ENCODE results near the gene RAD51B. TPM values are rescaled to one million over a fixed set of nuclear protein-coding genes. Genes with fewer than 3 reads are reported as not detected.

RAD51B gene
- total RNA-seq, 1 experiment from 2014 or later, result 14.2 TPM

DNA sequence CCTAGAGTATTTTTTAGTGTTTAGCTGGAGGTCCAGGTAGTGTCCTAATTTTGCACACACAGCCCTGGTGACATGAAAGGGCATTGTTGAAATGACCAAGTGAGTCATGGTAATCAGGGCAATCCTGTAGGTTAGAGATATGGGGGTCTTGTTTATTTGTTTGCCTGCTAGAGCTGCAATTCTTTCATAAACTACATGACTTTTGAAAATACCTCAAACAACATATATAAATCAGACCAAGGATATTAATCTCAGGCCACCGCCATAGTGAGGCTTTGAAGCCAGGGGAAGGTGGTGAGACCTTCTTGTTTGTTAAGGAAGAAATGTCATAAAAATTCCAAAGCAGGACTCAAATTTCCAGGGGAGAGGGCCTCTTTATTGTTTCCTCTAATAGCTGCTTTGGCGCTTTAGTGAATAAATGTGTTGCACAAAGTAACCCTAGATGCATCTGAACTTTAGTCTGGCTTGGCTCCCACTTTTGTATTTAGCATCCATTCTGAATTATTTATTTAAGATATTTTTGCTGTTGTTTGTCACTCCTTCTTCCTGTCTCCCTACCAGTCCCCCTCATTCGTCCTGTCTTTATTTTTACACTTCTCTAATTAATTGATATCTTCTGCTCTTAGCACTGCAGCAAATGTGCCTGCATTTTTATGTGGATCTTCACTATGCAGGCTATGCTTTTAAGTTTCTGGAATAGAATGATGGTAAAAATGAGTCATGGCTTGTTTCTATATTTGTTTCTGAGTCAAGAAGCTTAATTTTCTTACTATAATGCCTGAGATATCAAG is 430.3 kb downstream of the RAD51B start:
- DNase-seq (ENCODE audit: low spot score) (no peak), ATAC-seq (no peak)
- Mint-ChIP-seq H3K27ac (peak overlapping the region; percentile 90), H3K9me3 (no peaks in the 10 kb centered on the region), H3K4me1 (peaks cover 92% of the 10 kb centered on the region), H3K27me3 (ENCODE audit: low read depth) (no peaks in the 10 kb centered on the region; the same call in 1 of the 2 replicates), H3K4me3 (no peak overlapping the region), H3K36me3 (no peaks in the 10 kb centered on the region)
- no peak for TF ChIP-seq CREM (CRISPR knock-in tag; IDR thresholded peaks at IDR 0.05)
- TF ChIP-seq NFE2L1 (CRISPR knock-in tag; IDR thresholded peaks at IDR 0.05), result no peak
- TF ChIP-seq, protein P1, sequence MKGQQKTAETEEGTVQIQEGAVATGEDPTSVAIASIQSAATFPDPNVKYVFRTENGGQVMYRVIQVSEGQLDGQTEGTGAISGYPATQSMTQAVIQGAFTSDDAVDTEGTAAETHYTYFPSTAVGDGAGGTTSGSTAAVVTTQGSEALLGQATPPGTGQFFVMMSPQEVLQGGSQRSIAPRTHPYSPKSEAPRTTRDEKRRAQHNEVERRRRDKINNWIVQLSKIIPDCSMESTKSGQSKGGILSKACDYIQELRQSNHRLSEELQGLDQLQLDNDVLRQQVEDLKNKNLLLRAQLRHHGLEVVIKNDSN (CRISPR knock-in tag; IDR thresholded peaks at IDR 0.05), result no peak
- TF ChIP-seq, protein P2, sequence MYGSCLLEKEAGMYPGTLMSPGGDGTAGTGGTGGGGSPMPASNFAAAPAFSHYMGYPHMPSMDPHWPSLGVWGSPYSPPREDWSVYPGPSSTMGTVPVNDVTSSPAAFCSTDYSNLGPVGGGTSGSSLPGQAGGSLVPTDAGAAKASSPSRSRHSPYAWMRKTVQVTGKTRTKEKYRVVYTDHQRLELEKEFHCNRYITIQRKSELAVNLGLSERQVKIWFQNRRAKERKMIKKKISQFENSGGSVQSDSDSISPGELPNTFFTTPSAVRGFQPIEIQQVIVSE (CRISPR knock-in tag; IDR thresholded peaks at IDR 0.05; ENCODE audit: borderline replicate concordance), result no peak
- no peak for TF ChIP-seq IRF2 (CRISPR knock-in tag; IDR thresholded peaks at IDR 0.05; ENCODE audit: borderline replicate concordance, low read depth)
- ChIA-PET POLR2A (no interaction called here), CTCF (interaction anchor here (0.7 to 4.9 kb wide), 18 partner anchors 10 to 594 kb away, joined by 3 to 34 read pairs (median 5); no protein-coding TSS in a partner anchor)

DNA sequence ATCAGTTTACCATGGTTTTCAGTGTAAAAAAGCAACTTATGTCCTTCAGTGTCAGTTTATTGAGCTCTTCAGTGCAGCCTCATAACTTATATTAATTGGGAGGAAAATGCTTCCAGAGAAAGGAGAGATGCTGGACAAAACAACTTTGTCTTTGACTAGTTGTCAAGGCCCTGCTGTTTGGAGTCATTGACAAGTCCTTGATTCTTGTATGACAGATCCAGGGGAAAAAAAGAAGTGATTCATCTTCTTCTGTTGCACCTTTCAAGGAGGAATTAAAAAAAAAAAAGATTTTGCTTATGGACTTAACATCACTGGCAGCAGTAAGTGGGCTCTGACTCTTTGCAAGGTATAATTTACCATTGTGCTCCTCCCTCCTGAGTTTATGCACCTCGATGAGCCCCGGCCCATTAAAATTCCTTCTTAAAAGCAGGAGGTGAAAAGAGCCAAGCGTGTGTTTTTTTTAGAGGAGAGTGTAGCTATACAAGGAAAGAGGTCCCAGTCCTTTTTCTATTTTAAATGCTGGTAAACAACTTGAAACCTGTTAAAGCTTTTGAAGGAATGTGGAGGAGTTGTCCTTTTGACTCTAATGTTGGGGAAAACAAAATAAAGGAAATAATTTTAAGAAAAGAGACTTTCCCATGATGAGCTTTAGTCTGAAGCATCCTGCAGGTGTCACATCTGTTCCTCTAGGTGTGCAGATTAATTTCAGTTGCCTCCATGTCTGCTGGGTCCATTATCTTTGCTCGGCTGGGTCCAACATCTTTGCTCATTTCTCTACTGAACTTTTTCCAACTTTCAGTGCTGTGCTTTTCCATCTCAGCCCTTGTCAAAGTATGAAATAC is 431.6 kb downstream of the RAD51B start:
- H3K27me3 Mint-ChIP-seq (ENCODE audit: low read depth), result no peaks in the 10 kb centered on the region
- H3K27ac Mint-ChIP-seq, result peak overlapping the region; percentile 88
- DNase-seq (ENCODE audit: low spot score) (no peak), ATAC-seq (no peak)
- H3K4me3 Mint-ChIP-seq, result no peak overlapping the region
- H3K4me1 Mint-ChIP-seq, result peaks cover 97% of the 10 kb centered on the region
- no peak for TF ChIP-seq GABPB1 (CRISPR knock-in tag; IDR thresholded peaks at IDR 0.05)
- ChIA-PET CTCF (interaction anchor here (0.6 to 2.3 kb wide), 11 partner anchors 20 to 593 kb away, joined by 3 to 14 read pairs (median 5); no protein-coding TSS in a partner anchor), POLR2A (interaction anchor here (0.6 to 1.2 kb wide), 2 partner anchors 108 to 155 kb away, joined by 3 read pairs; no protein-coding TSS in a partner anchor)
- H3K9me3 Mint-ChIP-seq, result no peaks in the 10 kb centered on the region
- H3K36me3 Mint-ChIP-seq, result no peaks in the 10 kb centered on the region

DNA sequence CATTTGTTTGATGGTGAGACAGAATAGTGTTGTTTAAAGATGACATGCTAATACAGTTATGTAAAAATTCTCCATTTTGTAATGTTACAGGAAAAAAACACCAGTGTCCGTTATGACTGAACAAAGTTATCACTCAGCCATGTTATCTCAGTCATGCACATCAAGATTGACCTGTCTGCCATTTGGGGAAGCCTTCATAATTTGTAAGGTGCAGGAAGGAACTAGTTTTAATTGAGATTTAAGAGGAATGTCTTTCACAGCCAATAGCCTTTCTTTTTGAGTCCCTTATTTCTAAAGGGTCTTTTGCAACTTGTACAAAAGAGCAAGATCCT is 432.2 kb downstream of the RAD51B start:
- Mint-ChIP-seq H3K36me3 (no peaks in the 10 kb centered on the region), H3K4me1 (peaks cover 97% of the 10 kb centered on the region), H3K27ac (peak overlapping the region; percentile 88), H3K4me3 (no peak overlapping the region), H3K27me3 (ENCODE audit: low read depth) (no peaks in the 10 kb centered on the region), H3K9me3 (no peaks in the 10 kb centered on the region)
- ChIA-PET POLR2A (interaction anchor here (0.6 to 1.2 kb wide), 2 partner anchors 108 to 154 kb away, joined by 3 read pairs; no protein-coding TSS in a partner anchor), CTCF (interaction anchor here (0.6 to 2.3 kb wide), 7 partner anchors 112 to 592 kb away, joined by 3 to 14 read pairs (median 5); no protein-coding TSS in a partner anchor)
- no peak for DNase-seq (ENCODE audit: low spot score)
- TF ChIP-seq ZNF232 (CRISPR knock-in tag; IDR thresholded peaks at IDR 0.05) (no peak), SOX15 (CRISPR knock-in tag; IDR thresholded peaks at IDR 0.05) (no peak), FOXP1 (CRISPR knock-in tag; IDR thresholded peaks at IDR 0.05; ENCODE audit: borderline replicate concordance) (no peak), TP53 (CRISPR knock-in tag; IDR thresholded peaks at IDR 0.05) (no peak), FOXJ3 (CRISPR knock-in tag; IDR thresholded peaks at IDR 0.05; ENCODE audit: borderline replicate concordance) (no peak), GABPB1 (CRISPR knock-in tag; IDR thresholded peaks at IDR 0.05) (no peak), ETV6 (CRISPR knock-in tag; IDR thresholded peaks at IDR 0.05) (no peak), GTF2I (CRISPR knock-in tag; conservative IDR thresholded peaks at IDR 0.05) (no peak), MYBL2 (CRISPR knock-in tag; IDR thresholded peaks at IDR 0.05) (no peak), FOXK1 (CRISPR knock-in tag; IDR thresholded peaks at IDR 0.05) (no peak), TCF7 (CRISPR knock-in tag; IDR thresholded peaks at IDR 0.05; ENCODE audit: low read depth) (no peak)
- TF ChIP-seq, protein P3, sequence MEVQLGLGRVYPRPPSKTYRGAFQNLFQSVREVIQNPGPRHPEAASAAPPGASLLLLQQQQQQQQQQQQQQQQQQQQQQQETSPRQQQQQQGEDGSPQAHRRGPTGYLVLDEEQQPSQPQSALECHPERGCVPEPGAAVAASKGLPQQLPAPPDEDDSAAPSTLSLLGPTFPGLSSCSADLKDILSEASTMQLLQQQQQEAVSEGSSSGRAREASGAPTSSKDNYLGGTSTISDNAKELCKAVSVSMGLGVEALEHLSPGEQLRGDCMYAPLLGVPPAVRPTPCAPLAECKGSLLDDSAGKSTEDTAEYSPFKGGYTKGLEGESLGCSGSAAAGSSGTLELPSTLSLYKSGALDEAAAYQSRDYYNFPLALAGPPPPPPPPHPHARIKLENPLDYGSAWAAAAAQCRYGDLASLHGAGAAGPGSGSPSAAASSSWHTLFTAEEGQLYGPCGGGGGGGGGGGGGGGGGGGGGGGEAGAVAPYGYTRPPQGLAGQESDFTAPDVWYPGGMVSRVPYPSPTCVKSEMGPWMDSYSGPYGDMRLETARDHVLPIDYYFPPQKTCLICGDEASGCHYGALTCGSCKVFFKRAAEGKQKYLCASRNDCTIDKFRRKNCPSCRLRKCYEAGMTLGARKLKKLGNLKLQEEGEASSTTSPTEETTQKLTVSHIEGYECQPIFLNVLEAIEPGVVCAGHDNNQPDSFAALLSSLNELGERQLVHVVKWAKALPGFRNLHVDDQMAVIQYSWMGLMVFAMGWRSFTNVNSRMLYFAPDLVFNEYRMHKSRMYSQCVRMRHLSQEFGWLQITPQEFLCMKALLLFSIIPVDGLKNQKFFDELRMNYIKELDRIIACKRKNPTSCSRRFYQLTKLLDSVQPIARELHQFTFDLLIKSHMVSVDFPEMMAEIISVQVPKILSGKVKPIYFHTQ (CRISPR knock-in tag; IDR thresholded peaks at IDR 0.05), result no peak
- TF ChIP-seq, protein P4, sequence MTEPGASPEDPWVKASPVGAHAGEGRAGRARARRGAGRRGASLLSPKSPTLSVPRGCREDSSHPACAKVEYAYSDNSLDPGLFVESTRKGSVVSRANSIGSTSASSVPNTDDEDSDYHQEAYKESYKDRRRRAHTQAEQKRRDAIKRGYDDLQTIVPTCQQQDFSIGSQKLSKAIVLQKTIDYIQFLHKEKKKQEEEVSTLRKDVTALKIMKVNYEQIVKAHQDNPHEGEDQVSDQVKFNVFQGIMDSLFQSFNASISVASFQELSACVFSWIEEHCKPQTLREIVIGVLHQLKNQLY (CRISPR knock-in tag; IDR thresholded peaks at IDR 0.05), result no peak
- TF ChIP-seq, protein P5, sequence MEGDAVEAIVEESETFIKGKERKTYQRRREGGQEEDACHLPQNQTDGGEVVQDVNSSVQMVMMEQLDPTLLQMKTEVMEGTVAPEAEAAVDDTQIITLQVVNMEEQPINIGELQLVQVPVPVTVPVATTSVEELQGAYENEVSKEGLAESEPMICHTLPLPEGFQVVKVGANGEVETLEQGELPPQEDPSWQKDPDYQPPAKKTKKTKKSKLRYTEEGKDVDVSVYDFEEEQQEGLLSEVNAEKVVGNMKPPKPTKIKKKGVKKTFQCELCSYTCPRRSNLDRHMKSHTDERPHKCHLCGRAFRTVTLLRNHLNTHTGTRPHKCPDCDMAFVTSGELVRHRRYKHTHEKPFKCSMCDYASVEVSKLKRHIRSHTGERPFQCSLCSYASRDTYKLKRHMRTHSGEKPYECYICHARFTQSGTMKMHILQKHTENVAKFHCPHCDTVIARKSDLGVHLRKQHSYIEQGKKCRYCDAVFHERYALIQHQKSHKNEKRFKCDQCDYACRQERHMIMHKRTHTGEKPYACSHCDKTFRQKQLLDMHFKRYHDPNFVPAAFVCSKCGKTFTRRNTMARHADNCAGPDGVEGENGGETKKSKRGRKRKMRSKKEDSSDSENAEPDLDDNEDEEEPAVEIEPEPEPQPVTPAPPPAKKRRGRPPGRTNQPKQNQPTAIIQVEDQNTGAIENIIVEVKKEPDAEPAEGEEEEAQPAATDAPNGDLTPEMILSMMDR (IDR thresholded peaks at IDR 0.05), result no peak
- TF ChIP-seq, protein P6, sequence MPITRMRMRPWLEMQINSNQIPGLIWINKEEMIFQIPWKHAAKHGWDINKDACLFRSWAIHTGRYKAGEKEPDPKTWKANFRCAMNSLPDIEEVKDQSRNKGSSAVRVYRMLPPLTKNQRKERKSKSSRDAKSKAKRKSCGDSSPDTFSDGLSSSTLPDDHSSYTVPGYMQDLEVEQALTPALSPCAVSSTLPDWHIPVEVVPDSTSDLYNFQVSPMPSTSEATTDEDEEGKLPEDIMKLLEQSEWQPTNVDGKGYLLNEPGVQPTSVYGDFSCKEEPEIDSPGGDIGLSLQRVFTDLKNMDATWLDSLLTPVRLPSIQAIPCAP (CRISPR knock-in tag; IDR thresholded peaks at IDR 0.05), result no peak
- ATAC-seq, result no peak
